Suppressor macrophage treated with lipopolysaccharide for 4 hours (primary cell): ENCODE data around the gene WDR19.
"Not testable (repeated sequence)": the region's sequence is repeated elsewhere in the genome, so short reads cannot be mapped to it uniquely, and the experiment has no call there.

ENCODE experiments used
- DNase-seq: peaks from one replicate; pipeline ENCODE4 v3.0.0-alpha.2; 2020

Gene WDR19

DNA sequence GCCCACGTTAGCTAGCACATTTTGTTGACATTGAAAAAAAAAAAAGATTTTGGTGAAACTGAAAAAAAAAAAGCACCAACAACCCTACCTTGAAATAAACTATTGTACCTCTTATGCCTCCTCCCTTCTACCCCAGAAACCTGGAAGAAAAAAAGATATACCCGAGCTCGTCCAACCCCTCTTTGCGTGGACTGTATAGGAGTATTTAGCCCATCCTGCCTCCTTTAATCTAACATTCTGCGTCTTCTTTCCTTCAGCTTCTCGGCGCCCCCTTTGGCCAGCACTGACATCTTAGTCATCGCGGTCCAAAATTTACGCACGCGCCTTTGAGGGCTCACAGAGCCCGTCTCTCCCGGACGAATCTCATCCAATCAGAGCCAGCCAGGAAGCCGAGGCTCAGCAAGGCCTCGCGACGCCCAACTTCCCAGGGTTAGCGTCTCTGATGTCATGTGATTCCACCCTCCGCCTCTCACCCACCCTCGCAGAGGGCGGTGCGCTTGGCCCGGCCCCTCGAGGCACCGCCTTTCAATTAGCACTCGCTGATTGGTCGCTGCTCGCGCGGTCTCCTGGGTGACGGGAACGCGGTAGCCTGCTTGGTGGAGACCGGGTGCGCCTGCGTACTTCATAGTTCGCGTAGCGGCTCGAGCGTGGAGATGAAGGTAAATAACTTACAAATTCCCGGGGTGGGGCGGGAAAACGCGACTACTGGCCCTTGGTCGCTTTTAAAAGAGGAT is at the start of gene WDR19:
Gene WDR19, plus strand, starts transcription at position 625 of the 734 bp plus-strand sequence. Its CDS starts 29 bp downstream, at position 654.
- peak; percentile 99 for DNase-seq

DNA sequence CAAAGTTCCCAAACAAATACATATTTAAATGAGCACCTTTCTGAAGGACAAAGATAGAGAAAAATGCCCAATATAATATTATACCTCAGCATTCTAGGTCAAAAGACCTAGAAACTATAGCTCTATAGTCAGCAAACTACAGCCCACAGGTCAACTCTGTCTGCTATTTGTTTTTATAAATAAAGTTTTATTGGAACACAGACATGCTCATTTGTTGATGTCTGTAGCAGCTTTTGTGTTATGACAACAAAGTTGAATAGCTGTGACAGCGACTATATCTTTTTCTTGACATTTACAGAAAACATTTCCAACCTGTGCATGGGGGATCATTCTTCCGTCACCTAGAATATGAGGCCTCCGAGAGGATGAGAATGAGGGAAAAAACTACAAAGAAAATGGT is 48.7 kb upstream of the WDR19 start:
- no peak for DNase-seq

DNA sequence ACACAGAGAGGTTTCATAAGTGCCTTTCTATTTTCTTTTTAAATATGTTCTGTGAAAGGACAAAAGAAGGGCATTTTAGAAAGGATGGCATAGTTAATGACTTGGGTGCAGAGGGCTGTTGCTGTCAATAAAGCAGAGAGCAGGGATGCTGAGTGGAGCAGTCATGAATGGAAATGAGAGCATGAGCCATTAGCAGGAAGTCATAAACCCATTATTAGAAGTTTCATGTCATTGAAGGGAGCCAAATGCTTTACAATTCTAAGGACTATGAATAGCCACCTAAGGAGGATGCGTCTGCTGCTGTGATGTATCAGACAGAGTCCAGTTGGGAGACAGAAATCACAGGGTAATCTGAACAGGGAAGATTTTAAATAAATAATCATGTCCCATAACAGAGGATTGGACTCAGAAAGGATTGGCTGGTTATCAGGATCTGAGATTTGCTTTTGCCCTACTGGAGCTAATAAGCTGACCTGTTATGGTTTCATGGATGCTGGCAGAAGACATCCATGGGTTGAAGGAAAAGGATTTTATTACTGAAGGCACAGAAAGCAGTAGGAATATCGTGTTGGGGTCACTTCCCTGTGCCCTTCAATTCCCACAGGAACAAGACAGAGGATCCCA is 47.5 kb upstream of the WDR19 start:
- no peak for DNase-seq

DNA sequence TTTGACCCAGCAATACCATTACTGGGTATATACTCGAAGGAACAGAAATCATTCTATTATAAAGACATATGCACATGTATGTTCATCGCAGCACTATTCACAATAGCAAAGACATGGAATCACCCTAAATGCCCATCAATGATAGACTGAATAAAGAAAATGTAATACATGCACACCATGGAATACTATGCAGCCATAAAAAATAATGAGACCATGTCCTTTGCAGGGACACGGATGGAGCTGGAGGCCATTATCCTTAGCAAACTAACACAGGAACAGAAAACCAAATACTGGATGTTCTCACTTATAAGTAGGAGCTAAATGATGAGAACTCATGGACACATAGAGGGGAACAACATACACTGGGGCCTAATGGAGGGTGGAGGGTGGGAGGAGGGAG is 44.1 kb upstream of the WDR19 start:
- not testable (repeated sequence) for DNase-seq

DNA sequence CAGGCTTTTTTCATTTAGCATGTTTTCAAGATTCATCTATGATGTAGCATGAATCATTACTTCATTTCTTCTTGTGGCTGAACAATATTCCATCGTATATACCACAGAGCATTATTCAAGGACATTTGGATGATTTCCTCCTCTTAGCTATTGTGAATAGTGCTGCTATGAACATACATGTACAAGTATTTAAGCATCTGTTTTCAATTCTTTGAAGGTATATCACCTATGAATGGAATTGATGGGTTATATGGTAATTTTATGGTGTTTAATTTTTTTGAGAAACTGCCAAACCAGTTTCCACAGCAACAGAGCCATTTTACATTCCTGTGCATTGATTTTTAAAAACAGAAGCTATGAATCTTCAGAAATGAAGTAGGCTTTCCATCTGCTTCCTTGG is 36.1 kb upstream of the WDR19 start:
- no peak for DNase-seq

DNA sequence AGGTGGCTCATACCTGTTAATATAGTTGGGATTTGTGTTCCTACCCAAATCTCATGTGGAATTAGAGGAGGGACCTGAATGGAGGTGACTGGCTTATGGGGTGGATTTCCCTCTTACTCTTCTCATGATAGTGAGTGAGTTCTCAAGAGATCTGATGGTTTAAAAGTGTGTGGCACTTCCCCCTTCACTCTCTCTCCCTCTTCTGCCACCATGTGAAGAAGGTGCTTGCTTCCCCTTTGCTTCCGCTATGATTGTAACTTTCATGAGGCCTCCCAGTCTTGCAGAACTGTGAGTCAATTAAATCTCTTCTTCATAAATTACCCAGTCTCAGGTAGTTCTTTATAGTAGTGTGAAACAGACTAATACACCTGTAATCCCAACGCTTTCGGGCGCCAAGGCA is 28.3 kb upstream of the WDR19 start:
- no peak for DNase-seq

DNA sequence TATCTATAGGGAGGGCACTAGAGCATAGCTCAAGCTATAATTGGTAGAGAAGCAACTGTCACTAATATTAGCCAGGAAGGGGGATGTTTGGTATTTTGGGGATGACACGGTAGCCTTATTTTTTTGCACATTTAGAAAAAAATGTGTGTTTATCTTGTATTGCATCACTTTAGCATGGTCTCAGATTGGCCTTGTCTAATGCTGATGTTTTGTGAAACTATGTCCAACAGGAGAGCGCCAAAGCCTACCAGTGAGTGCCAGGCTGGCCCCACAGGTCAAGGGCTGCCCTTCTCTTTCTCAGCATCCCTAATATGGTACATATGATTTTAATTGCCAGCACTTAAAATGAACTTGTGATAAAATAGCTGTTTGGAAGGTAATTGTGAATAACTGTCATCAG is 24.8 kb upstream of the WDR19 start:
- DNase-seq: no peak

DNA sequence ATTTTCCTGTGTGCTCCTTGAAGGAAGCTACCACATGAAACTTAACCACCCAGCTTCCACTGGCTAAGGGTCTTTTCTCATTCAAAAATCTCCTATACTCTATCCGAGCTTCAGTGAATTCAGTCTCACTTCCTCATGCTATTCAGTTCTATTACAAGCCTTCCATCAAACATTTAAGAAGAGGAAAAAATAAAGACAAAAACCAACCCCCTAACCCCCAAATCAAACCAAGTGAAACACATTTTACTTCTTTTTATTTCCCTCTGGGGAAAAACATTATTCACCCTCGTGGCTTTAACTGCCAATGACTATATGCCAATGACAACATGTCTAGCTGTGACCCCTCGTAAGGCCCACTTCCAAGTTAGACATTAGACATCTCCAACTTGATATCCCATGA is 16.2 kb upstream of the WDR19 start:
- DNase-seq: no peak

DNA sequence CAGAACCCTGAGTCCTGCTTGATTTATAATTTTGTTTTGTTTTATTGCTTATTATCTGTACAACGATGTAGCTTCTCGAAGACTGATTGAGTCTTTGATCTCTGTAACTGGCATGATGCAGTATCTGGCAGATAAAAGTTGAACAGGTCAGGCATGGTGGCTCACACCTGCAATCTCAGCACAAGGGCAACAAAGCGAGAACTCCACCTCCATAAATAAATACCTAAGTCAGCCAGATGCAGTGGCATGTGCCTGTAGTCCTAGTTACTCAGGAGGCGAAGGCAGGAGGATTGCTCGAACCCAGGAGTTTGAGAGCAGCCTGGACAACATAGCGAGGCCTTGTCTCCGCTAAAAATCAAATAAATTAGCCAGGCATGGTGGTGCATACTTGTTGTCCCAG is 15.7 kb upstream of the WDR19 start:
- no peak for DNase-seq

DNA sequence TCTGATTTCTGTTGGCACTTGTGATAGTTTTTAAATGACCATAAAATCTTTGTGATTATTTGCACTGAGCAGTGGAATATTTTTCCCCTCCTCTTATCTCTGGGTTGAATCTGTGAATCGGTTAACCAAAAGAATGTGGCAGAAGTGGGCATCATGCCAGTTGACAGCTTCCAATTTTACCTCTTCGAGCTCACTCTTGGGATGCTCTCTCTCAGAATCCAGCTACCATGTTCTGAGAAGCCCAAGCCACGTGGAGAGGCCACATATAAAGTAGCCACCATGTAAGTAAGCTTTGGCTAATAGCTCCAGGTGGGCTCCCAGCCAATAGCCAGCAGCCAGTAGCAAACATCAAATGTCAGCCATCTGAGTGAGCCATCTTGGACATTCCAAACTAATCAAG is 12.9 kb upstream of the WDR19 start:
- no peak for DNase-seq

DNA sequence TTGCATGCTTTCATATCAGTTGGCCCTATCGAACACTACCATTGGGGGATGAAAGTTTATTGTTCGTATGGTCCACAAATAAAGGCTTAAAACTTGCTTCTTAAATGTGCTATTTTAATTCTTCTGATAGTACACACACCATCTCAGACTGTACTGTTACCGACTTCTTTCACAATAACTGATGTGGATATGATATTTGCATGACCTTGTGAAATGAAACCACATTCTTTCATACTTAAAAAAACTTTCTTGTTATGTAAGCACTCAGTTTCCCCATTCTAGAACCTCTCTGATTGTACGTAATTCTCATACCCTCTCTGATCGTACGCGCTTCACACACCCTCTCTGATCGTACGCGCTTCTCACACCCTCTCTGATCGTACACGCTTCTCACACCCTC is 12.0 kb upstream of the WDR19 start:
- DNase-seq: peak; percentile 4

DNA sequence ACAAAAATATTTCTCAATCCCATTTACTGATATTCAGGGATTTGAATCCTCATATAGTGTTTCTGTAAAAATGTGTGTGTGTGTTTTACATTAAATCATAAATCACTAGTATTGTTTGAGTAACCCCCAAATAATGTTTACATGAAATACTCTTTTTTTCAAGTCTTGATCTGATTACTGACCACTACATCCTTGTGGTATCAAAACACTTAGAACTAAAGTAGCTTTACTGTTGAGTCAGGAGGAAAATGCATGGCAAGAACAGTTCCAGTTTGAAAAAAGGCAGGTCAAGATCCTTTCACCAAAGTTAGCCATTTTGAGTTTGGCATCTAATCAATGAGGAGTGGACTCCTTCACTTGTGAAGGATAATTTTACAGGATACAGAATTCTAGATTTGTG is 3.6 kb upstream of the WDR19 start:
- DNase-seq: no peak

DNA sequence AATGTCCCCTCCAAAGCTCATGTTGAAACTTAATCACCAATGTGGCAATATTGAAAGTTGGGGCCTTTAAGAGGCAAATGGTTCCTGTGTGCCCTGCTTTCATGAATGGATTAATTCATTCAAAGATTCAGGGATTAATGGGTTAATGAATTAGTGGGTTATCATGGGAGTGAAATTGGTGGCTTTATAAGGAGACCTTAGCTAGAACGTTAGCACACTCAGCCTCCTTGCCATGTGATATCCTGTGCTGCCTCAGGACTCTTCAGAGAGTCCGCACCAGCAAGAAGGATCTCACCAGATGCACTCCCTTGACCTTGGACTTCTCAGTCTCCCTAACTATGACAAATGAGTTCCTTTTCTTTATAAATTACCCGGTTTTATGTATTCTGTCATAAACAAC is 2.6 kb upstream of the WDR19 start:
- no peak for DNase-seq

DNA sequence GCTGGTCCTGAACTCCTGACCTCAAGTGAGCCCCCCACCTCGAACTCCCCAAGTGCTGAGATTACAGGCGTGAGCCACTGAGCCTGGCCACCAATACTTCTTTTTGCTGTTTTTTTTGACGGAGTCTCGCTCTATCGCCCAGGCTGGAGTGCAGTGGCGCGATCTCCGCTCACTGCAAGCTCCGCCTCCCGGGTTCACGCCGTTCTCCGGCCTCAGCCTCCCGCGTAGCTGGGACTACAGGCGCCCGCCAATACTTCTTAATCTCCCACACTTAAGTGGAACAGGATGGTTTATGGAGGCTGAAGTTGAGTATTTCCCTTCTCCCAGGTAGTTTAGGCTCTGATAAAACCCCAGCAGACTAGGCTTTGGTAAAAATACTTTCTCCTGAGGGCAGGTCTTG is 1.7 kb upstream of the WDR19 start:
- not testable (repeated sequence) for DNase-seq

DNA sequence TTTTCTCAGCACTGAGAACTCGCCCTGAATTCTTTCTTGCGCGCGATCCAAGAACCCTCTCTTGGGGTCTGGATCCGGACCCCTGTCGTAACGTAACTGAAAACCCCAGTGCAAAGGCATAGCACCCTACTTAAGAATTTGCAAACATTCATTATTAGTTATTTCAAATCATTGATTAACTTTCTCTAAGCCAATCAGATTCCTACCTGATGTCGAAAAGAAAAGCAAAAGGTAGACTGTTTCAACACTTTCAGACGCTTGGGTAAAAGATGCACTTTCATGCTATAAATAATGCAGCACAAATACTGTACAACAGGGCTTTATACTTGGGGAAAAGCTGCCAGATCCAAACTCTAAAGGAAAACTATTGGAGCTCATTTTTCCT is 817 bp upstream of the WDR19 start:
- no peak for DNase-seq

DNA sequence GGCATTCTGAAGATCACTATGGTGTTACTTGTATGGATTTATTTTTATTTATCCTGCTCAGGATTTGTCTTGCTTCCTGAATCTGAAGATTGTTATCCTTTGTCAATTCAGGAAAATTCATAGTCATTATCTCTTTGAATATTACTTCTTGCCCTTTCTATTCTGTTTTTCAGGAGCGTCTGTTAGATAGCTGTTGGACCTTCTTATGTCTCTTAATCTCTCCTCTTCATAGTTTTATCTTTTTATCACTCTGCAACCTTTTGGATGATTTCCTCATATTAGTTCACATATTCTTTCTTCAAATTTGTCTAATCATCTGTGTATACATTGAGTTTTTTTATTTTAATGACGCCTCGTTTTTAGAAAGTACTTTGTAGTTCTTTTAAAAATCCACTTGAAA is 19.6 kb downstream of the WDR19 start:
- no peak for DNase-seq

DNA sequence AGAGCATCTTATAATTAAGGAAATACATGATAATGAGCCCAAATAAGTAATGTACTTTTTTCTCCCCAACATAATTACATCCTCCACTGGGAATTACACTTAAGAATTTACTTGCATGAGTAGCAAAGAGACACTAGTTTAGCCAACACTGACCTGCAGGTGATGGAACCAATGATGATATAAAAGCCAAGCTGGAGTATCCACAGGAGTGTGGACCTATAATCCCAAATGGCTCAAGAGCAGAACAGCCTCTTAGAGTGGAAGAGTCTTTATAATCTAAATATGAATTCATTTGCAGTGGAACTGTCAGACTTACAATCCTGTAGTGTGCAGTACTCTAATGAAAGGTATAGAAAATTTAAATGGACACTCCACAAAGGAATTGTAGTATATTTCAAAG is 22.2 kb downstream of the WDR19 start:
- no peak for DNase-seq

DNA sequence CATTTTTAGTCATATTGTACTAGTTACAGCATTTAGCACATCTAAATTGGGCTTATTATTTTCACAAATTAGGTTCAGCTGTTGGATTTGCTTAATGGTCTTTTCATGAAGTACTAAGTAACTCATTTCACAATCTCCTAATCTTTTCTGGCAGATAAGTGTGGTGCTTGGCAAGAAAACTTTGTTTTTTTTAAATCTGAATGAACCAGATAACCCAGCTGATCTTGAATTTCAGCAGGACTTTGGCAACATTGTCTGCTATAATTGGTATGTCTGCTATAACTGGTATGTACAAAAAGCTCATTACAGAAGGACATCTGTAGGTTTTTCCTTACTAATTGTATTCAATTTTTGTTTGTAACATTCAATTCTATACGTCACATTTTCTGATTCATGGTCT is 22.7 kb downstream of the WDR19 start:
- DNase-seq: no peak

DNA sequence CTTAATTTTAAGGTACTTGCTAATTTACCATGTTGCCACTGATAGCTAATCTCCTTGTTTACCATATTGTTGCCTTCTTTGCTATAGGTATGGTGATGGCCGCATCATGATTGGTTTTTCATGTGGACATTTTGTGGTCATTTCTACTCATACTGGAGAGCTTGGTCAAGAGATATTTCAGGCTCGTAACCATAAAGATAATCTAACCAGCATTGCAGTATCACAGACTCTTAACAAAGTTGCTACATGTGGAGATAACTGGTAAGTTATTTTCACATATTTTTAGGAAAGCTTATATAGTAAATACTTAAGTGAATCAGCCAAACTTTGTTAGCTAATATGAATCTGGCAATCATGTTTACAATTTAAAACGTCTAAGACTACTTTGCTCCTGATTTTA is 23.1 kb downstream of the WDR19 start:
- DNase-seq: no peak

DNA sequence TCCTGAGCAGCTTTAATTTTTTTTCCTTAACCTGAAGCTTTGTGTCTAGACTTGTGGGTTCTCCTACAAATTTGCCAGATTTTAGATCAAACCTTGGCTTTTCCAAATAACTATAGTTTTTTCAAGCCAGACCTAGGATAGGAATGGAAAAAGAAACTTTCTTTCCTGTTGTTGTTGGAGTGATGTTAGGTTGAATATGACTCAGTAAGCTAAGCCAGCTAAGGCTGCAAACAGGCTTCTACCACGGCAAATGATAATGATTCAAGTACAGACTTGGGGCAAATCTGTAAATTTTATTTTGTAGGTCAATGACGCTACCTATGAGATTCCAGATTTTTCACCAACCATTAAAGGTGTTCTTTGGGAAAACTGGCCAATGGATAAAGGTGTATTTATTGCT is 45.6 kb downstream of the WDR19 start:
- no peak for DNase-seq

DNA sequence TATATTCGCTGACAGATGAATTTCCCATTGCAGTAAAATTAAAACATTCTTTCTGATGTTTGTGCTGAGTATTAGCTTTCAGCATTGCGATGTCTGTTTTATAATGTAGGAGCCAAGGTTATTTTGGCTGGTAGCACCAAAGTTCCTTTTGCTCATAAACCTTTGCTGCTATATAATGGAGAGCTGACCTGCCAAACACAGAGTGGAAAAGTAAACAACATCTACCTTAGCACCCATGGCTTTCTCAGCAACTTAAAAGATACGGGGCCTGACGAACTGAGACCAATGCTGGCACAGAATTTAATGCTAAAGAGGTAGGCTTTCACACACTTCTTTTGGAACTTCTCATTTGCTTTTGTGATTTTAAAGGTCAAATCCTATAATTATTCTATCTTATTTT is 46.0 kb downstream of the WDR19 start:
- no peak for DNase-seq

DNA sequence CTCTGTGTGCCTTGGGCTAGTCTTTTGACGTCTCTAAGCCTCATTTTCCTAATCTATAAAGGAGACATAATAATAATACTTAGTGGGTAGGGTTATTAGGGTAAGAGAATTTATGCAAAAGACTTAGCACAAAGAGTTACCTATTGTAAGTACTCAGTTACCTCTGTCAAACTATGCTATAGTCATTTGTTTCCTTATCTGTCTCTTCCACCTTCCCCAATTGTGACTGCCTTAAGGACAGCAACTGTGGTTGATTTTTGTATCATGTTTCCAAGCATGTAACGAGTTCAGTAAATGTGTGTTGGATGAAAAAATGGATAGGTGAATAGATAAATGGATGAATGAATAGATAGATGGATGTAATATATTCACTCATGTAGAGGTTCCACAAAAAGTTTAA is 48.1 kb downstream of the WDR19 start:
- DNase-seq: no peak

DNA sequence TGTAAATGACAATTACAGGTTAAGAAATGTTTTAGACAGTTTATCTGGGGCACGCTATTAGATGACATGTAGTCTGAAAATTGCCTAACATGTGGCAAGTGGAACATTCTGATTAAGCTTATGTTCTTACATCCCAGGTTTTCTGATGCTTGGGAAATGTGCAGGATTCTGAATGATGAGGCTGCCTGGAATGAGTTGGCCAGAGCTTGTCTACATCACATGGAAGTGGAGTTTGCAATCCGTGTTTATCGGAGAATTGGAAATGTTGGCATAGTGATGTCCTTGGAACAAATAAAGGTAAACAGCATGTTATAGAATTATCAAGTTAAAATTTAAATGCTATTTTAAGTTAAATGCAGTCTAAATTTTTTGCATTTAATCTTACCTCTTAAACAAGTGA is 49.3 kb downstream of the WDR19 start:
- DNase-seq: no peak

DNA sequence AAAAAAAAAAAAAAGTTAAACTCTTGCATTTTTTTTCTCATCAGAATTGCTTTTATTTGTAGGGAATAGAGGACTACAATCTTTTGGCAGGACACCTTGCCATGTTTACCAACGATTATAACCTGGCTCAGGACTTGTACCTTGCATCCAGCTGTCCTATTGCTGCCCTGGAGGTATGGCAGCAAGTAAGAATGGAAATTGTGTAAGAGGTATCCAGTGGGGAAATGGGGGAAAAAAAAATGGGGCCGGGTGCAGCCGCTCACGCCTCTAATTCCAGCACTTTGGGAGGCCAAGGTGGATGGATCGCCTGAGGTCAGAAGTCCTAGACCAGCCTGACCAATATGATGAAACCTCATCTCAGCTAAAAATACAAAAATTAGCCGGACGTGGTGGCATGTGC is 49.8 kb downstream of the WDR19 start:
- no peak for DNase-seq

DNA sequence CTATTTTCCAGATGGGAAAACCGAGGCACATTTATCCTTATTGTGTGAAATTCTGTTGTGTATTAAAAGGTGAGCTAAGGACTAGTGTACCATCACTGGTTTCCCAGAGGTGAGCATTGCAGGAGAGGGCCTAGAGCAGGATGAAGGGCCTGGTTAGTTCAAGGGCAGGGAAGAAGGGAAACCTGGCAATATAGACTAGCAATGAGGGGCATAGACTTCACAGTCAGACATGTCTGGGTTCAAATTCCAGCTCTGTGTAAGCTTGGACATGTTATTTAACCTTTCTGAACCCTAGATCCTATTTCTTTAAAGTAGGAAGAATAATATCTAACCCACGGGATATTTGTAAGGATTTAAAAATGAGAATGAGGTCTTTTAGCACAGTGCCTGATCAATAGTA is 50.8 kb downstream of the WDR19 start:
- DNase-seq: no peak
